ENCODE data around the gene EVA1C. TPM values are rescaled to one million over a fixed set of nuclear protein-coding genes. Genes with fewer than 3 reads are reported as not detected.

The EVA1C gene
- total RNA-seq, 1 experiment from 2014 or later = 29.3 TPM

- Histone ChIP-seq H3K36me3 (ENCODE audit: control insufficient read depth in 1 of 2, insufficient read depth in 2 of 2, low read length in 2 of 2) (peaks cover 18 to 20% of the 10 kb centered on the region in 2 experiments; a peak in 3 of 4 replicates), H2AFZ (ENCODE audit: low read depth, low read length, poor library complexity, severe bottlenecking) (no peak overlapping the region), H3K9me3 (ENCODE audit: control insufficient read depth in 1 of 2, insufficient read depth in 1 of 2, low read depth in 1 of 2, low read length in 2 of 2) (no peaks in the 10 kb centered on the region), H3K4me3 (replicated peaks in 1 of 2; ENCODE audit: low read depth in 1 of 2, low read length in 2 of 2) (no peak overlapping the region), H3K9ac (ENCODE audit: low read length) (no peak overlapping the region), H4K20me1 (ENCODE audit: insufficient read depth) (peaks cover 6% of the 10 kb centered on the region; the same call in 1 of the 2 replicates), H3K4me1 (ENCODE audit: control insufficient read depth in 1 of 2, insufficient read depth in 2 of 2, low read length in 2 of 2) (peaks cover 17 to 27% of the 10 kb centered on the region in 2 experiments; a peak in 3 of 4 replicates), H3K27me3 (ENCODE audit: insufficient read depth, low read length) (no peaks in the 10 kb centered on the region), H3K9me2 (ENCODE audit: insufficient read depth) (no peaks in the 10 kb centered on the region), H3K79me2 (ENCODE audit: insufficient read depth, low read length) (peaks cover 89% of the 10 kb centered on the region), H3K4me2 (ENCODE audit: low read length) (no peak overlapping the region), H3K27ac (ENCODE audit: low read depth, low read length) (no peak overlapping the region)
- BruUV-seq (replicated peaks) = no TSS peak
- DNase-seq (ENCODE audit: low read depth, low spot score) = no peak
- ChIA-PET POLR2A (interaction anchor here (0.6 kb wide), 1 partner anchor 213 kb away, joined by 4 read pairs; no protein-coding TSS in a partner anchor), RAD21 (ENCODE audit: low non-redundant PET in 1 of 2, low total read pairs in 2 of 2, uncharacterized antibody in 2 of 2, unreplicated experiment in 2 of 2) (no interaction called here), CTCF (interaction anchor here (0.7 kb wide), 1 partner anchor 213 kb away, joined by 3 read pairs; no protein-coding TSS in a partner anchor)
- intact Hi-C loops (cut with micrococcal nuclease) = no loop called here
- no peak for ATAC-seq
- TF ChIP-seq EGR1 (IDR thresholded peaks at IDR 0.05; ENCODE audit: low read depth) (no peak), MAX (IDR thresholded peaks at IDR 0.05) (no peak), JUND (IDR thresholded peaks at IDR 0.05) (no peak), ELF1 (IDR thresholded peaks at IDR 0.05; ENCODE audit: borderline replicate concordance, low read depth) (no peak), TCF7L2 (IDR thresholded peaks at IDR 0.05; ENCODE audit: borderline replicate concordance, extremely low read depth, insufficient read depth, insufficient read length) (no peak), POLR2AphosphoS5 (IDR thresholded peaks at IDR 0.05; ENCODE audit: low read depth, low read length) (no peak), ZFX (IDR thresholded peaks at IDR 0.05) (no peak), EZH2 (IDR thresholded peaks at IDR 0.05) (no peak), REST (IDR thresholded peaks at IDR 0.05; ENCODE audit: low read depth) (no peak), ZNF274 (IDR thresholded peaks at IDR 0.05; ENCODE audit: low read depth, low read length) (no peak), SP1 (IDR thresholded peaks at IDR 0.05; ENCODE audit: low read depth) (no peak)
- TF ChIP-seq, protein P1, sequence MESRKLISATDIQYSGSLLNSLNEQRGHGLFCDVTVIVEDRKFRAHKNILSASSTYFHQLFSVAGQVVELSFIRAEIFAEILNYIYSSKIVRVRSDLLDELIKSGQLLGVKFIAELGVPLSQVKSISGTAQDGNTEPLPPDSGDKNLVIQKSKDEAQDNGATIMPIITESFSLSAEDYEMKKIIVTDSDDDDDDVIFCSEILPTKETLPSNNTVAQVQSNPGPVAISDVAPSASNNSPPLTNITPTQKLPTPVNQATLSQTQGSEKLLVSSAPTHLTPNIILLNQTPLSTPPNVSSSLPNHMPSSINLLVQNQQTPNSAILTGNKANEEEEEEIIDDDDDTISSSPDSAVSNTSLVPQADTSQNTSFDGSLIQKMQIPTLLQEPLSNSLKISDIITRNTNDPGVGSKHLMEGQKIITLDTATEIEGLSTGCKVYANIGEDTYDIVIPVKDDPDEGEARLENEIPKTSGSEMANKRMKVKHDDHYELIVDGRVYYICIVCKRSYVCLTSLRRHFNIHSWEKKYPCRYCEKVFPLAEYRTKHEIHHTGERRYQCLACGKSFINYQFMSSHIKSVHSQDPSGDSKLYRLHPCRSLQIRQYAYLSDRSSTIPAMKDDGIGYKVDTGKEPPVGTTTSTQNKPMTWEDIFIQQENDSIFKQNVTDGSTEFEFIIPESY (IDR thresholded peaks at IDR 0.05; ENCODE audit: extremely low read depth, insufficient replicate concordance, low read length) = no peak
Measured at GRCh38 chr21:32388306-32388705, 24.2 kb upstream of the EVA1C start.

All from HCT116 (cell line).